OCI-LY3 (cell line): Measurements from ENCODE around the gene MFAP5.
A peak's percentile ranks its signal among the peaks of the same experiment; 100 is the strongest.
"Not testable (repeated sequence)": the region's sequence is repeated elsewhere in the genome, so short reads cannot be mapped to it uniquely, and the experiment has no call there.

Experiments
- H2AFZ ChIP-seq: fragments of 200-600, 300-600 bp; shearing (Covaris generic); 2 replicates; pipeline ENCODE4 v1.6.0; 2014; ENCODE audit warnings: antibody characterized with exemption, low read depth, low read length
- H3K27ac ChIP-seq: fragments of 200-600, 300-600 bp; sonication (generic); 2 replicates; pipeline ENCODE4 v1.5.1; 2014; ENCODE audit warnings: mild to moderate bottlenecking, low read length, moderate library complexity, mixed read lengths
- H3K27me3 ChIP-seq: fragments of 200-600, 300-600 bp; sonication (generic); 2 replicates; pipeline ENCODE4 v1.6.1; 2014; ENCODE audit warnings: low read depth, low read length, mixed read lengths
- H3K36me3 ChIP-seq: fragments of 200-600, 300-600 bp; sonication (generic); replicated peaks from 2 replicates; pipeline ENCODE3; 2014; ENCODE audit warnings: low read depth, low read length, mixed read lengths
- H3K4me1 ChIP-seq: fragments of 300-600, 200-600 bp; sonication (generic); 2 replicates; pipeline ENCODE4 v1.6.1; 2014; ENCODE audit warnings: low read length, mixed read lengths
- H3K4me2 ChIP-seq: fragments of 200-600, 300-600 bp; sonication (generic); 2 replicates; pipeline ENCODE4 v1.6.1; 2014; ENCODE audit warnings: low read length, mixed read lengths
- H3K4me3 ChIP-seq: fragments of 300-600, 200-600 bp; sonication (generic); 2 replicates; pipeline ENCODE4 v1.5.1; 2014; ENCODE audit warnings: antibody characterized with exemption, mild to moderate bottlenecking, low read length, moderate library complexity
- H3K79me2 ChIP-seq: fragments of 300-600, 200-600 bp; shearing (Covaris generic); 2 replicates; pipeline ENCODE4 v1.6.1; 2014; ENCODE audit warnings: mild to moderate bottlenecking, low read length, mixed read lengths
- H3K9ac ChIP-seq: fragments of 300-600, 200-600 bp; shearing (Covaris generic); 2 replicates; pipeline ENCODE4 v1.6.0; 2014; ENCODE audit warnings: mild to moderate bottlenecking, low read length, moderate library complexity
- H3K9me3 ChIP-seq: fragments of 200-600, 300-600 bp; shearing (Covaris generic); 2 replicates; pipeline ENCODE4 v1.6.1; 2014; ENCODE audit warnings: low read length, mixed read lengths; ENCODE audit not compliant: insufficient read depth
- H4K20me1 ChIP-seq: fragments of 200-600, 300-600 bp; sonication (generic); 2 replicates; pipeline ENCODE4 v1.6.1; 2016; ENCODE audit warnings: low read length, mixed read lengths; ENCODE audit not compliant: insufficient read depth
- EZH2phosphoT487 ChIP-seq: fragments of 200-600 bp; shearing (Covaris generic); IDR thresholded peaks from 2 replicates; pipeline ENCODE4 v1.6.1; 2018; ENCODE audit warnings: antibody characterized with exemption, mixed run types, low read depth
- TF ChIP-seq, protein P1 (sequence below): fragments of 200-600, 300-600 bp; sonication (generic); IDR thresholded peaks from 2 replicates; pipeline ENCODE4 v1.5.1; 2014; ENCODE audit warnings: antibody characterized with exemption, low read length, low read depth

MFAP5 gene

DNA sequence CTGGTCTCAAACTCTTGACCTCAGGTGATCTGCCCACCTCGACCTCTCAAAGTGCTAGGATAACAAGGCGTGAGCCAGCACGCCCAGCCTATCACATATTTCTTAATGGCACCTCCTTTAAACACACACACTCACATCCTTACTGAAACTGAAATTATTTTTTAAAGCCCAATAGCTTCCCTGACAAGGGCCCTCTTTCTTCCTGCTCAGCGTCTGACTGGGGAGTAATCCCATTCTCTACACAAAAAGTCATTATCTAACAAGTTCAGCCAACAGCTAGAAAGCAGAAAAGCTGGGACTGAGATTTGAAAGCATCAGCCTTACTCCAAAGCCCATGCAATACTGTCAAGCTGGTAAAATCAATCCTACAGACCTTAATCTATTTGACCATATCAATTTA, 40.0 kb downstream of the MFAP5 start:
- H3K79me2 ChIP-seq = peaks cover 13% of the 10 kb centered on the region
- peak overlapping the region; percentile 17; the same call in 1 of the 2 replicates for H3K4me3 ChIP-seq
- peaks cover 11% of the 10 kb centered on the region for H3K36me3 ChIP-seq
- H3K9ac ChIP-seq = peak overlapping the region; percentile 58
- H3K9me3 ChIP-seq = peaks cover 2% of the 10 kb centered on the region; the same call in 1 of the 2 replicates
- no peaks in the 10 kb centered on the region for H3K27me3 ChIP-seq
- peaks cover 58% of the 10 kb centered on the region for H3K4me1 ChIP-seq
- peak overlapping the region; percentile 94 for H2AFZ ChIP-seq
- H4K20me1 ChIP-seq = no peaks in the 10 kb centered on the region
- peak overlapping the region; percentile 83 for H3K27ac ChIP-seq
- no peak for TF ChIP-seq EZH2phosphoT487
- TF ChIP-seq, protein P1, sequence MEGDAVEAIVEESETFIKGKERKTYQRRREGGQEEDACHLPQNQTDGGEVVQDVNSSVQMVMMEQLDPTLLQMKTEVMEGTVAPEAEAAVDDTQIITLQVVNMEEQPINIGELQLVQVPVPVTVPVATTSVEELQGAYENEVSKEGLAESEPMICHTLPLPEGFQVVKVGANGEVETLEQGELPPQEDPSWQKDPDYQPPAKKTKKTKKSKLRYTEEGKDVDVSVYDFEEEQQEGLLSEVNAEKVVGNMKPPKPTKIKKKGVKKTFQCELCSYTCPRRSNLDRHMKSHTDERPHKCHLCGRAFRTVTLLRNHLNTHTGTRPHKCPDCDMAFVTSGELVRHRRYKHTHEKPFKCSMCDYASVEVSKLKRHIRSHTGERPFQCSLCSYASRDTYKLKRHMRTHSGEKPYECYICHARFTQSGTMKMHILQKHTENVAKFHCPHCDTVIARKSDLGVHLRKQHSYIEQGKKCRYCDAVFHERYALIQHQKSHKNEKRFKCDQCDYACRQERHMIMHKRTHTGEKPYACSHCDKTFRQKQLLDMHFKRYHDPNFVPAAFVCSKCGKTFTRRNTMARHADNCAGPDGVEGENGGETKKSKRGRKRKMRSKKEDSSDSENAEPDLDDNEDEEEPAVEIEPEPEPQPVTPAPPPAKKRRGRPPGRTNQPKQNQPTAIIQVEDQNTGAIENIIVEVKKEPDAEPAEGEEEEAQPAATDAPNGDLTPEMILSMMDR = no peak
- H3K4me2 ChIP-seq = peak overlapping the region; percentile 51

DNA sequence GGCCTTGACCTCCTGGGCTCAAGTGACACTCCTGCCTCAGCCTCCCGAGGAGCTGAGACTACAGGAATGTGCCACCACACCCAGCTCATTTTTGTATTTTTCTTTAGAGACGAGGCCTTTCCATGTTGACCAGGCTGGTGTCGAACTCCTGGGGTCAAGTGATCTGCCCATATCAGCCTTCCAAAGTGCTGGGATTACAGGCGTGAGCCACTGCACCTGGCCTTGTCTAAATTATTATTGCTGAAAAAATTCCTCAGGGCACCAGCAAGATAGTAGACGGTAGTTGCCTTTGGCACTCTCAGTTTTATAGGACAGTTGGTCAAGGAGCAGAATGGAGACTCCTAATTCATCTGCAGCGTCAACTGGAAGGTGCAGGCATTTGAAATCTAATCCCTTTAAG, 47.4 kb downstream of the MFAP5 start:
- Histone ChIP-seq H3K4me1 (peaks cover 61% of the 10 kb centered on the region), H3K27ac (no peak overlapping the region), H4K20me1 (no peaks in the 10 kb centered on the region), H3K9ac (no peak overlapping the region), H3K79me2 (peaks cover 51% of the 10 kb centered on the region), H3K9me3 (no peaks in the 10 kb centered on the region), H3K4me3 (no peak overlapping the region), H3K36me3 (peaks cover 28% of the 10 kb centered on the region), H3K27me3 (no peaks in the 10 kb centered on the region), H3K4me2 (no peak overlapping the region), H2AFZ (no peak overlapping the region)
- TF ChIP-seq, protein P1 = no peak
- TF ChIP-seq EZH2phosphoT487 = no peak

DNA sequence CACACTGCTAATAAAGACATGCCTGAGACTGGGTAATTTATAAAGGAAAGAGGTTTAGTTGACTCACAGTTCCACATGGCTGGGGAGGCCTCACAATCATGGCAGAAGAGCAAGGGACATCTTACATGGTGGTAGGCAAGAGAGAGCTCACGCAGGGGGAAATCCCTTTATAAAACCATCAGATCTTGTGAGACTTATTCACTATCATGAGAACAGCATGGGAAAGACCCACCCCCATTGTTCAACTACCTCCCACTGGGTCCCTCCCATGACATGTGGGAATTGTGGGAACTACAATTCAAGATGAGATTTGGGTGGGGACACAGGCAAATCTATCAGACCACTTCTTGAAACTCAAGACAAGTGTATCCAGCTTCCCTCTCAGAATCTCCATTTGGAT, 48.7 kb downstream of the MFAP5 start:
- H3K4me1 ChIP-seq = peaks cover 62% of the 10 kb centered on the region
- H3K9ac ChIP-seq = peak overlapping the region; percentile 99
- peak overlapping the region; percentile 98 for H3K27ac ChIP-seq
- peak overlapping the region; percentile 89; the same call in 1 of the 2 replicates for H3K4me3 ChIP-seq
- H4K20me1 ChIP-seq, H2AFZ ChIP-seq, H3K9me3 ChIP-seq, H3K27me3 ChIP-seq: not testable (repeated sequence)
- peaks cover 64% of the 10 kb centered on the region for H3K79me2 ChIP-seq
- peaks cover 37% of the 10 kb centered on the region for H3K36me3 ChIP-seq
- peak overlapping the region; percentile 99 for H3K4me2 ChIP-seq

DNA sequence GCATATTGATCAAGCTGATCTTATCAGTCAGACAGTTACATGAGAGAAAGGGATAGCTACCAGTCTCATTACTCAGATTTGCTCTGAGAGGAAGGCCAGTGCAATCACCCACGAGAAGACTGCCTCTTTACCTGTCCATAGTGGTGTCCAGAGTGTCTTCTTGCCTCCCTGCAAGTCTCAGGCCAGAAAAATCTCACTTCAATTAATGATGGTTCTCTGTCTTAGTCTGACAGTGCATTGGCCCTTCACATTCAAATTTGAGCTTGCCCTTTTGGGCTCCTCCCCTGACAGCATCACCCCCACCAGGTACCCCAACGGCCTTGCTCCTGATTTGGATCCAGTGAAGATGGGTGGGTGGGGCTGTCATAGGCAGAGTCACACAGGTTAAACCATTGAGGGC, 50.0 kb downstream of the MFAP5 start, which contains the start of gene AICDA:
Gene AICDA, minus strand, starts transcription at position 231 of the 400 bp plus-strand sequence. Its CDS starts 92 bp downstream, at position 139.
- Histone ChIP-seq H3K9me3 (no peaks in the 10 kb centered on the region), H3K4me3 (peak within 1 kb of the TSS; percentile 89), H3K9ac (peak within 1 kb of the TSS; percentile 99), H3K4me2 (peak within 1 kb of the TSS; percentile 99), H3K27ac (peak within 1 kb of the TSS; percentile 98), H3K27me3 (no peaks in the 10 kb centered on the region), H4K20me1 (peaks cover 12% of the 10 kb centered on the region), H3K4me1 (peaks cover 61% of the 10 kb centered on the region), H3K36me3 (peaks cover 42% of the 10 kb centered on the region), H3K79me2 (peaks cover 68% of the 10 kb centered on the region), H2AFZ (no peak within 1 kb of the TSS)
- no peak for TF ChIP-seq EZH2phosphoT487
- TF ChIP-seq, protein P1 = no peak
